ENCODE measurements around the gene CPA1. TPM values are rescaled to one million over a fixed set of nuclear protein-coding genes. Genes with fewer than 3 reads are reported as not detected.

CPA1 gene
- total and polyA plus RNA-seq, 12 donors: 0.14 to 15.0 (median 2.0) TPM; not detected in 4

GRCh38 chr7:130401101-130401500 lies 20.8 kb downstream of the CPA1 start:
- WGBS, 4 donors: 79 to 97% (median 91%) methylated on average over 1 of the region's 1 CpG
- no peak for DNase-seq
- Histone ChIP-seq H3K27ac (peak overlapping the region in 1 of 5 donors; percentile 85), H3K27me3 (no peaks in the 10 kb centered on the region), H3K4me3 (no peak overlapping the region), H3K36me3 (replicated peaks in 1 of 2) (no peaks in the 10 kb centered on the region), H3K4me1 (replicated peaks in 1 of 2) (peaks cover 9 to 26% of the 10 kb centered on the region in 2 donors), H3K9me3 (replicated peaks in 1 of 3) (no peaks in the 10 kb centered on the region)
- TF ChIP-seq POLR2A (IDR thresholded peaks at IDR 0.05): no peak
- no peak for TF ChIP-seq CTCF (IDR thresholded peaks at IDR 0.05)
- intact Hi-C loops (cut with DNase I): no loop called here

GRCh38 chr7:130401578-130401977 lies 21.3 kb downstream of the CPA1 start:
- Histone ChIP-seq H3K4me3 (no peak overlapping the region), H3K9me3 (replicated peaks in 1 of 3) (no peaks in the 10 kb centered on the region), H3K27ac (peak overlapping the region in 1 of 5 donors; percentile 46), H3K4me1 (replicated peaks in 1 of 2) (peaks cover 9 to 26% of the 10 kb centered on the region in 2 donors), H3K27me3 (no peaks in the 10 kb centered on the region), H3K36me3 (replicated peaks in 1 of 2) (no peaks in the 10 kb centered on the region)
- TF ChIP-seq CTCF (IDR thresholded peaks at IDR 0.05) (no peak), POLR2A (IDR thresholded peaks at IDR 0.05) (no peak)
- intact Hi-C loops (cut with DNase I): no loop called here
- WGBS, 4 donors: 72 to 91% (median 78%) methylated on average over 3 of the region's 3 CpGs
- no peak for DNase-seq

- intact Hi-C loops (cut with DNase I): no loop called here
Measured at GRCh38 chr7:130405003-130405402, 24.7 kb downstream of the CPA1 start.

GRCh38 chr7:130409067-130409711 lies 28.9 kb downstream of the CPA1 start:
- no peaks in the 10 kb centered on the region for H3K27me3 ChIP-seq
- TF ChIP-seq CTCF (IDR thresholded peaks at IDR 0.05): no peak
- TF ChIP-seq POLR2A (IDR thresholded peaks at IDR 0.05): no peak
- peaks cover 0 to 10% of the 10 kb centered on the region in 2 donors for H3K4me1 ChIP-seq (replicated peaks in 1 of 2)
- 60 to 68% (median 62%) methylated on average over 3 of the region's 3 CpGs for WGBS, 4 donors
- H3K27ac ChIP-seq: no peak overlapping the region
- H3K36me3 ChIP-seq (replicated peaks in 1 of 2): no peaks in the 10 kb centered on the region
- DNase-seq: no peak
- no peaks in the 10 kb centered on the region for H3K9me3 ChIP-seq (replicated peaks in 1 of 3)
- intact Hi-C loops (cut with DNase I): no loop called here
- H3K4me3 ChIP-seq: no peak overlapping the region

More at GRCh38 chr7:130405003-130405402, 24.7 kb downstream of the CPA1 start:
- 79 to 88% (median 86%) methylated on average over 2 of the region's 2 CpGs for WGBS, 4 donors
- H3K27ac ChIP-seq: no peak overlapping the region
- H3K36me3 ChIP-seq (replicated peaks in 1 of 2): no peaks in the 10 kb centered on the region
- no peaks in the 10 kb centered on the region for H3K9me3 ChIP-seq (replicated peaks in 1 of 3)
- peaks cover 6 to 19% of the 10 kb centered on the region in 2 donors for H3K4me1 ChIP-seq (replicated peaks in 1 of 2)
- DNase-seq: no peak
- H3K27me3 ChIP-seq: no peaks in the 10 kb centered on the region
- TF ChIP-seq POLR2A (IDR thresholded peaks at IDR 0.05): no peak
- TF ChIP-seq CTCF (IDR thresholded peaks at IDR 0.05): no peak
- H3K4me3 ChIP-seq: no peak overlapping the region
